GM18498 (cell line): ENCODE data around the gene GLG1.
A peak's percentile ranks its signal among the peaks of the same experiment; 100 is the strongest.
"Not testable (repeated sequence)": the region's sequence is repeated elsewhere in the genome, so short reads cannot be mapped to it uniquely, and the experiment has no call there.

Experiments
- ATAC-seq: cut with Tn5 transposase; IDR thresholded peaks from one replicate; pipeline ENCODE4 v1.9.1; 2021; ENCODE audit warnings: mild to moderate bottlenecking, moderate library complexity; ENCODE audit not compliant: unreplicated experiment

The GLG1 gene

GRCh38 chr16:74606521-74607309 lies at the start of gene GLG1:
Gene GLG1, minus strand, starts transcription at chr16:74607114. Its CDS starts 20 bp downstream, at chr16:74607094.
- ATAC-seq = peak; percentile 97

GRCh38 chr16:74654536-74655050 lies 47.7 kb upstream of the GLG1 start:
- ATAC-seq = no peak

- ATAC-seq = not testable (repeated sequence)
These were observed 46.0 kb upstream of the GLG1 start for GRCh38 chr16:74652883-74653282.

GRCh38 chr16:74652249-74652648 lies 45.3 kb upstream of the GLG1 start:
- ATAC-seq = no peak

- no peak for ATAC-seq
These were observed 44.9 kb upstream of the GLG1 start for GRCh38 chr16:74651841-74652240.

GRCh38 chr16:74650966-74651567 lies 44.2 kb upstream of the GLG1 start:
- ATAC-seq = no peak

GRCh38 chr16:74649839-74650504 lies 43.1 kb upstream of the GLG1 start:
- ATAC-seq = no peak

GRCh38 chr16:74641969-74642368 lies 35.1 kb upstream of the GLG1 start:
- no peak for ATAC-seq

GRCh38 chr16:74637742-74638453 lies 31.0 kb upstream of the GLG1 start:
- no peak for ATAC-seq

- no peak for ATAC-seq
These were observed 28.4 kb upstream of the GLG1 start for GRCh38 chr16:74635303-74635702.

GRCh38 chr16:74633686-74634085 lies 26.8 kb upstream of the GLG1 start:
- ATAC-seq = no peak

GRCh38 chr16:74627506-74628220 lies 20.7 kb upstream of the GLG1 start:
- ATAC-seq = peak; percentile 5

- ATAC-seq = peak; percentile 41
These were observed 20.0 kb upstream of the GLG1 start for GRCh38 chr16:74626741-74627416.

- no peak for ATAC-seq
These were observed 18.8 kb upstream of the GLG1 start for GRCh38 chr16:74625500-74626350.

- ATAC-seq = no peak
These were observed 16.9 kb upstream of the GLG1 start for GRCh38 chr16:74623839-74624235.

GRCh38 chr16:74623214-74623838 lies 16.4 kb upstream of the GLG1 start:
- no peak for ATAC-seq

GRCh38 chr16:74622005-74622404 lies 15.1 kb upstream of the GLG1 start:
- no peak for ATAC-seq

GRCh38 chr16:74617206-74617788 lies 10.4 kb upstream of the GLG1 start:
- ATAC-seq = no peak
